Hepatic stellate cell (primary cell): ENCODE data around the gene SEC24B.
A peak's percentile ranks its signal among the peaks of the same experiment; 100 is the strongest.

ENCODE experiments used
- DNase-seq: peaks from one replicate; pipeline ENCODE4 v3.0.0; 2011; ENCODE audit warnings: low spot score

The SEC24B gene

GRCh38 chr4:109433205-109434006 is at the start of gene SEC24B:
Gene SEC24B (plus strand): TSS chr4:109433815. CDS start chr4:109433870, 55 bp downstream.
- DNase-seq: peak; percentile 71

DNA sequence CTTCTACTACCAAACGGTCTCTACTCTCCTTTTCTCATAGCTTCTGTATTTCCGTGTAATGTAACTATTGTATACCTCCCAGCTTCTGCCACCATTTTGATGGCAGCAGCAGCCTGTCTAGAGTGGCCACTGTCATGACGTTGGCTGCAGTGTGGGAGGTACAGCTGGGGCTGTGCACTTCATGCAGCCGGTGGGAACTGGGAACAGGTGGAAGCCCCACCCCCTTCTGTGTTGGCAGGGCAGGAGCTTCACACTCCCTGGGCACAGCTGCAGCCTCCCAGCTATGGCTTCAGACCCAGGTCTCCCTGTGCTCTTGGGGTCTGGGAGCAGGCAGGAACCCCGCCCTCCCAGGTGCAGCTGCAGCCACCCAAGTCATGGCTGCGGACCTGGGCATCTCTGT is 49.8 kb upstream of the SEC24B start:
- DNase-seq: no peak

DNA sequence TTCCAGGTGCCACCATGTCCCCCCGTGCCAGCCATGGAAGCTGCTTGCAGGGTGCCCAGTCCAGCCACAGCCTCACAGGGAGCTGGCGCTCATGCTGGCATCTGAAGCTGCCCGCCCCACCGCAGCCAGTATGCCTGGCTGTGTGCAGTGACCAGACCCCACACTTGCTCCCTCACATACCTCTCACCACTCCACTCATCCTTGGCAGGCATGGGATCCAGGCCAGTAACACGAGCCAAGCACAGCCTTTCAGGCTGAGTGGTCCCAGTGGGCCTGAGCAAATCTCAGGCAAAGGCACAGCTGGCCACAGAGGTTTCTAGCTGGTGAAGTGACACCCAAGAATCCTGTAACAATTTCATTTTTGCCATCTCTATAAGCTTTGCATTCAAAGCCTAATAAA is 48.4 kb upstream of the SEC24B start:
- DNase-seq: no peak

DNA sequence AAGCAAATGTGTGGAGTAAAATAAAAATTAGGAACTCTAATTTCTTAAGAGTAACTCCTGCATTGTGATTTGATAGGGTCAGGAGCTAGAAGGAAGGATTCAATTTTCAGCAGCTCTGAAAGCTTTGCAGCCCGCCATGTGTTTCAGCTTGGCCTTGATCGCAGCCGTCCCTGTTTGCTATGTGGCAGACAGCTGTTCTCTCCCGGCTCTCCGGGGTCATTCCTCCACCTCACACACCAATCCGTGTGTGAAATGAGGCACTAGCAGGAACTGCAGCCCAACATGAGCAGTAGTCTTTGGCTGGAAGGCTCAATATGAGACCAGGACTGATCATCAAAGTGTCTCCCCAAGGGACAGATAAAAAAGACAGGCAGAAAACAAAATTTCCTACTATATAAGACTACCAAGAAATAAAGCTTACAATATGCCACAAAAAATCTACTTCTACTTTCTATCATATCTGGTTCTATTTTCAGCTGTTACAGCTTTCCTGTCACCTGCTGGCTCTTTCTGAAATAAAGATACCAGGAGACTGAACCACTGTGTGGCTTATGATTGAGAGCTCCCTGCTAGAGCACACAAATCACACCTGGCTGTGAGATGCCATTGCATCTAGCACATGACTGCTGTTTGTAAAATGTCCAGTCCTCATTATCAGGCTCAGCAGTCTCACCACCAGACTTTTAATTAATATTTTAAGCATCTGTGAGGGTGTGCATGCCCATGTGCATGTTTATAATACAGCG is 44.1 kb upstream of the SEC24B start:
- DNase-seq: no peak

DNA sequence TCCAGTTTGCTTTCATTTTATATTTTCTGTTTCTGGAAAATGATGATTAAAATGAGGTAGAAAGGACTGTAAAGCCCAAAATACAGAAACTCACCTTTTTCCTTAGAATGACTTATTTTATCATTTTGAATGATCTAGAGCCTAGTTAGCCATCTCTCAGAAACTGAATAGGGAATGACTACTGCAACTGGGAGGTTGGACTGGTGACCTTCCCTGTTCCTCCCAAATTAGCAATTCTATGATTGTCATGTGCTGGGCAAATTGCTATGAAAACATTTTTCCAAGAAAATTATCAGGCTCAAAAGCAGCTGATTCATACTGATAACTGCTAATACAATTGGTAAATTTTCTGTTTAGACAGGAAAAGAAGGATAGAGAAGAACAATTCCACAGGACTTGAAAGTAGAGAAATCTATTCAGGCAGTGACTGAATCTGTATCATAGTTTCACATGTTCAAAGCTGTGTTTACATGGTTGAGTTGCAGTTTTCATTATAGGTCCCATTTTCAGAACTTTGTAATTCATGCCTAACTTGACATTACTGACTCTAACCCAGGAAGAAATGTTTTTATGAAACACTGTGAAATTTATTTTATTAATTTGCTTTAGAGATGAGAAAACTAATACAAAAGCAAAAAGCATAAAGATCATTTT is 43.4 kb upstream of the SEC24B start:
- no peak for DNase-seq

DNA sequence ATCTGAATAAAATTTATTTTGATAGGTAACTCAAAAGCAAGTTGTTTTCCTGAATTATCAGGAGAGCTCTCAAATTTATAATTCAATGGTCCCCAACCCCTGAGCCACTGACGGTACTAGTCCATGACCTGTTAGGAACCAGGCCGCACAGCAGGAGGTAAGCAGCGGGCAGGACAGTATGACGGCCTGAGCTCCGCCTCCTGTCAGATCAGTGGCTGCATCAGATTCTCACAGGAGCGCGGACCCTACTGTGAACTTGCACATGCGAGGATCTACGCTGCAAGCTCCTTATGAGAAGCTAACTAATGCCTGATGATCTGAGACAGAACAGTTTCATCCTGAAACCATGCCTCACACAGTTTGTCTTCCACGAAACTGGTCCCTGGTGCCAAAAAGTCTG is 37.9 kb upstream of the SEC24B start:
- no peak for DNase-seq

DNA sequence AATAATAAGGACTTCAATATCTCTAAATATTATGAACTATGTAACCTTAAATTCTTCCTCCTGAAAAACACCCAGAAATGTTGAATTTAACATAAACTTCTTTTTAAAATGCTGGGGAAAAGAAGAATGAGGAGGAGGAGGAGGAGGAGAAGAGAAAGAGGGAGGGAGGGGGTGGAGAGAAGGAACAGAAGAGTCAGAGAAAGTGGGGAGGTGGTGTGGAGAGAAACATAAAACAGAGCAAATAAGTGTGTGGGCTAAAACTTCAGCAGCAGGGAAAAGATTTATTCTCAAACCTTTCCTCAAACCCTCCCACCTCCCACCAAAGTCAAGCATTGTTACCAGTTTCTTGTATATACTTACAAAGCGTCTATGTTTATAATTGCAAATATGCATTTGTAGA is 34.7 kb upstream of the SEC24B start:
- DNase-seq: no peak

DNA sequence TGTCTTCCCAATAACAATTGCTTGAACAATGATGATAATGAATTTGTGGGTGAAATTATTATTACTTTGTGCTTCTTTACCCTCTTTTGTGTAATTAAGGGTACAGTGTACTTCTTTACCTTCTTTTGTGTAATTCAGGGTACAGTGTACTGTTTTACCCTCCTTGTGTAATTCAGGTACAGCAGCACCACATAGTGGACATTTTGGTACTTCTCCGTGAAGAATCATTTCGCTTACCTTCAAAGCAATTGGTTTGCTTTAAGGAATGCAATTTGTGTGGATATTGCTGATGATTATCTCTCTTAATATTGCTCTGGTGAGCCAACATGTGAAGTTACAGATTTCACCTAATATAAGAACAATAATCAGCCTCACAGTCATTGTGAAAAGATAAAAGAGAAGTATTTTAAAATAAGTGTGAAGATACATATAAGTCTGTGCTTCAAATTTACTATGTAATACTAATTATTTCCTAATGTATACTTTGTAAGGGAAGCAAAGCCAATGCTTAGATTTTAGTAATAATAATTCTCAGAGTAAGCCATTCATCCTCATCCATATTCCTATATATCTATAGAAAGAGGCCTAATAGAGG is 27.2 kb upstream of the SEC24B start:
- DNase-seq: peak; percentile 32

GRCh38 chr4:109407027-109407737 is 26.4 kb upstream of the SEC24B start:
- DNase-seq: no peak

DNA sequence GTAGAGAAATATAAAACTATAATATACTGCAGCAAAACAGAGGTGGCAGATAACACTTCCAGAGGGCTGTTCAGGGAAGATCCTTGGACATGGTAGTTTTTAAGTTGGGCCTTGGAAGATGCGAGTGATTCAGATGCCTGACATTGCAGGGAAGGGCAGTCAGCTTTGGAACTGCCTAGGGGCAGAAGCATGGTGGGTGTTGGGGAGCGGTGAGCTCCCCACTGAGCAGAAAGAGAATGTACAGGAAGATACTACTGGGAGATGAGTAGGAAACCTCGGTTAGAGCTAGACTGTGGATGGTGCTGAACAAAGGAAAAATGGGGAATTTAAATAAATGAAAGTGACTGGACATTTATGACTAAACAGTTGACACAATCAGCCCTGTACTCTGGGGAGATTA is 24.9 kb upstream of the SEC24B start:
- DNase-seq: no peak

DNA sequence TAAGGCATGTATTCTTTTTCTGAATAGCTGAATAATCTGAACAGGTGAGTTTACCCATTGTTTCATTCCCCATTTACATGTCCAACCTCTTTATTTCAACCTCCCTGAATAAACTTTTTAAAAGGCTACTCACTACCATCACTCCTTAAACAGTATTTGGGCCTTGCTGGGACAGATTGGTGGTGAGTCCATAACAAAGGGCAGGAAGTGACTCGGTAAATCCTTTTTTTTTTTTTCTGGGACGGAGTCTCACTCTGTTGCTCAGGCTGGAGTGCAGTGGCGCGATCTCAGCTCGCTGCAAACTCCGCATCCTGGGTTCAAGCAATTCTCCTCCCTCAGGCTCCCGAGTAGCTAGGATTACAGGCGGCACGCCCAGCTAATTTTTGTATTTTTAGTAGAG is 23.4 kb upstream of the SEC24B start:
- DNase-seq: no peak

GRCh38 chr4:109410776-109411175 is 22.8 kb upstream of the SEC24B start:
- no peak for DNase-seq

DNA sequence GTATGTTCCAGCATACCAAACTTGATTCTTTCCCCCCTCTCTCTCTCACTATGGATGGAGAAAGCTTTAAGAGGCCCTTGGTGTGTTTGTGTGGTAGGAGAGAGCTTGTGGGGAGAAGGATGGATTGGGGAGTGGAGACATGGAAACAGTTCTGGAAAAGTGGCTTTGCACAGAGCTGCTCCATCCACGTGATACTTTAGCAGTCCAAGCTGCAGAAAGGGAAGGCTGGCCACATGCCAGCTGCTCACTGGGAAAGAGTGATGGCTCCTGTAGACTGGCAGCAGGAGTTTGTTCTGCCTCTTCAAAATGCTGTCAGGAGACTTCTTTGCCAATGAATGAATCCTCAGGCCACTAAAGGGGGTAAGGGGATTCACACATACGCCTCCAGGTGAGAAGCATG is 21.7 kb upstream of the SEC24B start:
- DNase-seq: no peak

- no peak for DNase-seq
These were observed 20.8 kb upstream of the SEC24B start for GRCh38 chr4:109412776-109413175.

DNA sequence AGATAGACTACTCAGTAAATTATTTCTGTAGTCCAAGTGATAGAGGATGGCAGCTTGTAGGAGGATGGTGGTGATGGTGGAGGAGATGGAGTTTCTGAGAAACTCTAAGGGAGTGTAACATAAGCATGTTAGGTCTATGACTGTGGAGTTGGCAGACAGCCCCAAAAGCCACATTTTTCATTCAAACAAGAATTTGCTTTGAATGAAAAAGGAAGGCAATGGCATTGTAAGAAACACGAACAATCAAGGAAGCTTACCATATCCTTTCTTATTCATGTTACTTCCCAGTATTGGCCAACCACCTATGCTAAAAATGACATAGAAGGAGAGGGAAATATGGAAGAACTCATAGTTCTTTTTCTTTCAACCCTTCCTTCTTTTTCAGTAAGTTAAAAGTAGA is 18.7 kb upstream of the SEC24B start:
- DNase-seq: no peak

DNA sequence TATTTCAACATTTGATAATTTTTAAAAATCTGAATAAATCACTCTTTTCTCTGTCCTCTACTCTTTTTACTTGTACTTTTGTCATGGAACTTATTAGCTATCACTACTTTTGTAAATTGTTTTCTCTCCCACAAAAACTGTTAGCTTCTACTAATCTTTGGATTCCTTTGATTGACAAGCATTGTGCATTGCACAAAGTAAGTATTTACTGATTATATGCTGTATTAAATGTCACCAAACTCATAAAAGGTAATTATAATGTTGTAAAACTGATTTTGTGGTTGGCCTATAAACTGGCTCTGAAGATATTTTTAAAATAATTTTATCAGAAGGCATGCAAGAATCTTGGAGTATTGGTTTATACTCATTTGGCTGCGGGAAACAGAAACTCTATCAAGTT is 15.0 kb upstream of the SEC24B start:
- no peak for DNase-seq

GRCh38 chr4:109419679-109420078 is 13.9 kb upstream of the SEC24B start:
- no peak for DNase-seq

- no peak for DNase-seq
These were observed 9.3 kb upstream of the SEC24B start for GRCh38 chr4:109424093-109424841.

DNA sequence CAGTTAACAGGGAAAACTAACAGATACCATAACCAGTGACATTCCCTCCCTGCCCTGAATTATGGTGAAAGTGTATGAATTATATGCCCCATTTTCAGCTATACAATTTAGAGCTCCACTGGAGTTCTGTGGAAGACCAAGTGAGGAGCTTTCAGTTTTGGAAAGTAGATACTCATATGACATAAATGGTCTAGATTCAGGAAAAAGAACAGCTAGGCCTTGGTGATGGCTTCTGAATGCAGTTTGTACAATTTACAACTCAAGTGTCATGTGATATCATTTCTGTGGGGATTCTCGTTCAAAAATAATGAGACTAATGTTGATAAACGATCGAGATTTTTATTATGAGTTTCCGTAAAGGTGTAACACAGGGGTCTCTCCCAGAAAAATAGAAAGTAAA is 8.2 kb upstream of the SEC24B start:
- DNase-seq: no peak

DNA sequence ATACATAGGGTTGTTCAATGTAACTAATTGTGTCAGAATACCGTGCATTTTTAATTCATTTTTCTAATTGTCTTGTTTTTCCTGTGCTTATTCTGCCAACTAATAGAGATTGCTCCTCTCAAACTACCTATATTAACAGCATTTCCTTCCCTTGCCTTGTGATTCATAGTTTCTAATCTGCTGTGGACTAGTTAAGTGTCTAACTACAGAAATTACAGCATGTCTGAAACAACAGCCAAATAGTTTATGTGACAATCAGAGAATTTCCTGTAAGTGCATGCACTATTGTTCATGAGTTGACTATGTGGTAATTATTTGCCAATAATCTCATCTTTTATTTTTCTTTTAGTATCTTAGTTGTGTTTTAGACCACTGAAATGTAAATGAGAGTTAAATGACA is 4.1 kb upstream of the SEC24B start:
- no peak for DNase-seq

DNA sequence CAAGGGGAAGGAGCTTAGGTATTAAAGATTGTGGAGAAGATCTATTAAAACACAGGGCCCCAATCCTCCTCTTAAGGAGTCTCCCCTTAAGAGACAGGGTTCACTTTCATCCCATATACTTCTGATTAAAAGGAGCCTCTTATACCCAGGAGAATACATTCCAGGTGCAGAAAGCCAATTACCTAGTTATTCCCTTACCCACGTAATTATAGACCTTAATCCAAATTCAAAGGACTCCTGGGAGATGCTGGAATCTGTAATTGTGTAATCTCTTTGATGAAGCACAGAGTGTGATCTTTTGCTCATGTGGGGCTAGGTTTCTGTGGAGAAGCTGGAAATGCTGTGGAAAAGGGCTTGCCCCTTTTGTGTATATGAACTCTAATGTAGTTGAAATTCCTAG is 1.4 kb upstream of the SEC24B start:
- DNase-seq: no peak
